DOHH2 (cell line): ENCODE data around the gene MYBL2.

Experiments
- H3F3A ChIP-seq: fragments of 200-600 bp; sonication (generic), shearing (Covaris generic); 2 replicates; pipeline ENCODE4 v1.6.0; 2016; ENCODE audit warnings: antibody characterized with exemption, mild to moderate bottlenecking; ENCODE audit not compliant: control insufficient read depth, insufficient read depth
- H3K27ac ChIP-seq: fragments of 200-600 bp; sonication (generic); 2 replicates; pipeline ENCODE4 v1.5.1; 2014; ENCODE audit warnings: low read depth, mild to moderate bottlenecking, low read length, moderate library complexity
- H3K27me3 ChIP-seq: fragments of 200-600 bp; sonication (generic); 2 replicates; pipeline ENCODE4 v1.6.1; 2014; ENCODE audit warnings: mild to moderate bottlenecking, low read length, mixed read lengths; ENCODE audit not compliant: control insufficient read depth
- H3K36me3 ChIP-seq: fragments of 200-600 bp; sonication (generic); 2 replicates; pipeline ENCODE4 v1.6.1; 2014; ENCODE audit warnings: mild to moderate bottlenecking, low read length, moderate library complexity, mixed read lengths; ENCODE audit not compliant: control insufficient read depth
- H3K4me1 ChIP-seq: fragments of 200-600 bp; sonication (generic); 2 replicates; pipeline ENCODE4 v1.6.1; 2014; ENCODE audit warnings: mild to moderate bottlenecking, low read length, mixed read lengths; ENCODE audit not compliant: control insufficient read depth
- H3K4me2 ChIP-seq: fragments of 200-600 bp; sonication (generic); 2 replicates; pipeline ENCODE4 v1.6.0; 2014; ENCODE audit warnings: mild to moderate bottlenecking, low read length, moderate library complexity
- H3K4me3 ChIP-seq: fragments of 200-600 bp; sonication (generic); 2 replicates; pipeline ENCODE4 v1.5.1; 2014; ENCODE audit warnings: mild to moderate bottlenecking, low read length, mixed read lengths
- H3K79me2 ChIP-seq: fragments of 200-600 bp; sonication (generic); 2 replicates; pipeline ENCODE4 v1.6.1; 2014; ENCODE audit warnings: mild to moderate bottlenecking, low read length, mixed read lengths; ENCODE audit not compliant: control insufficient read depth
- H3K9me2 ChIP-seq: fragments of 200-600 bp; sonication (generic); replicated peaks from 2 replicates; pipeline ENCODE4 v1.6.1; 2014; ENCODE audit warnings: mild to moderate bottlenecking, low read length, mixed read lengths; ENCODE audit not compliant: control insufficient read depth
- H3K9me3 ChIP-seq: fragments of 200-600 bp; sonication (generic); 2 replicates; pipeline ENCODE4 v1.6.1; 2014; ENCODE audit warnings: antibody characterized with exemption, low read length, mixed read lengths; ENCODE audit not compliant: control insufficient read depth, insufficient read depth
- H4K20me1 ChIP-seq: fragments of 200-600 bp; sonication (generic); 2 replicates; pipeline ENCODE4 v1.6.0; 2014; ENCODE audit warnings: low read depth, mild to moderate bottlenecking, antibody characterized with exemption, low read length, moderate library complexity; ENCODE audit not compliant: control insufficient read depth, insufficient read depth
- CTCF ChIP-seq: fragments of 200-600 bp; sonication (generic); IDR thresholded peaks from one replicate; pipeline ENCODE4 v1.5.1; 2014; ENCODE audit warnings: antibody characterized with exemption, mild to moderate bottlenecking, low read depth, low read length; ENCODE audit not compliant: poor library complexity, severe bottlenecking
- EZH2phosphoT487 ChIP-seq: fragments of 200-600 bp; sonication (generic); IDR thresholded peaks from 2 replicates; pipeline ENCODE4 v1.6.1; 2017; ENCODE audit warnings: borderline replicate concordance, mild to moderate bottlenecking, antibody characterized with exemption, low read length, moderate library complexity, mixed read lengths

The MYBL2 gene

GRCh38 chr20:43691928-43692524 is 25.1 kb downstream of the MYBL2 start:
- peaks cover 58% of the 10 kb centered on the region for H3K79me2 ChIP-seq
- H3K4me3 ChIP-seq = no peak overlapping the region
- H4K20me1 ChIP-seq = 0 out of 2 replicates have a peak, but pooled peaks cover 3% of the 10 kb centered on the region
- H3K4me1 ChIP-seq = no peaks in the 10 kb centered on the region
- no peaks in the 10 kb centered on the region for H3K9me2 ChIP-seq
- no peak overlapping the region for H3K4me2 ChIP-seq
- H3K27ac ChIP-seq = no peak overlapping the region
- TF ChIP-seq EZH2phosphoT487 (no peak), CTCF (peak; percentile 90)
- H3K27me3 ChIP-seq = no peaks in the 10 kb centered on the region
- H3K9me3 ChIP-seq = no peaks in the 10 kb centered on the region
- no peaks in the 10 kb centered on the region; the same call in 1 of the 2 replicates for H3F3A ChIP-seq
- H3K36me3 ChIP-seq = peaks cover 86% of the 10 kb centered on the region

GRCh38 chr20:43694763-43695162 is 27.8 kb downstream of the MYBL2 start:
- Histone ChIP-seq H3K9me3 (no peaks in the 10 kb centered on the region), H3K4me3 (no peak overlapping the region), H3F3A (no peaks in the 10 kb centered on the region; the same call in 1 of the 2 replicates), H3K4me2 (no peak overlapping the region), H3K27me3 (no peaks in the 10 kb centered on the region), H3K9me2 (no peaks in the 10 kb centered on the region), H3K27ac (no peak overlapping the region), H3K4me1 (no peaks in the 10 kb centered on the region), H3K79me2 (peaks cover 48% of the 10 kb centered on the region), H4K20me1 (peaks cover 7% of the 10 kb centered on the region; the same call in 1 of the 2 replicates), H3K36me3 (peaks cover 78% of the 10 kb centered on the region)
- TF ChIP-seq CTCF = no peak
- TF ChIP-seq EZH2phosphoT487 = no peak

- no peak overlapping the region for H3K27ac ChIP-seq
- peaks cover 78% of the 10 kb centered on the region for H3K36me3 ChIP-seq
- H4K20me1 ChIP-seq = peaks cover 12% of the 10 kb centered on the region; the same call in 1 of the 2 replicates
- no peak for TF ChIP-seq CTCF
- TF ChIP-seq EZH2phosphoT487 = no peak
- no peaks in the 10 kb centered on the region for H3K9me2 ChIP-seq
- no peaks in the 10 kb centered on the region for H3K9me3 ChIP-seq
- H3F3A ChIP-seq = no peaks in the 10 kb centered on the region; the same call in 1 of the 2 replicates
- H3K4me3 ChIP-seq = no peak overlapping the region
- no peaks in the 10 kb centered on the region for H3K27me3 ChIP-seq
- no peak overlapping the region for H3K4me2 ChIP-seq
- H3K79me2 ChIP-seq = peaks cover 55% of the 10 kb centered on the region
- H3K4me1 ChIP-seq = no peaks in the 10 kb centered on the region
These were observed 28.7 kb downstream of the MYBL2 start for GRCh38 chr20:43695571-43695970.
